Activated CD8-positive, alpha-beta T cell treated with anti-CD3 and anti-CD28 coated beads, Interleukin-2, amount 10 ng/mL, durations not matched to agents 7 days and 5 days (primary cell): ENCODE measurements around the gene SLC47A2. TPM values are rescaled to one million over a fixed set of nuclear protein-coding genes. Genes with fewer than 3 reads are reported as not detected.

ENCODE experiments used
- ATAC-seq: fragments of 150-1000 bp; cut with Tn5 transposase; one replicate; pipeline ENCODE4 v1.10.0; 2021; ENCODE audit warnings: moderate library complexity
- CTCF ChIA-PET: fragments of 350-600 bp; sonication (Branson Sonifier 250); formaldehyde crosslinking; loops from one replicate; lab custom pipeline; 2021; ENCODE audit warnings: antibody characterized with exemption; lab: Charles Lee
- POLR2A ChIA-PET: fragments of 350-600 bp; sonication (Branson Sonifier 250); formaldehyde crosslinking; loops from one replicate; lab custom pipeline; 2021; ENCODE audit warnings: antibody characterized with exemption; lab: Charles Lee
- DNase-seq: peaks from one replicate; pipeline ENCODE4 v3.0.0-alpha.2; 2020
- H3K27ac Mint-ChIP-seq: one replicate; pipeline ENCODE4 v1.8.0; 2021; ENCODE audit warnings: mild to moderate bottlenecking, mixed read lengths
- H3K27me3 Mint-ChIP-seq: one replicate; pipeline ENCODE4 v1.8.0; 2021; ENCODE audit warnings: low read depth, mixed read lengths
- H3K36me3 Mint-ChIP-seq: one replicate; pipeline ENCODE4 v1.8.0; 2021; ENCODE audit warnings: low read depth, mixed read lengths
- H3K4me1 Mint-ChIP-seq: one replicate; pipeline ENCODE4 v1.8.0; 2021; ENCODE audit warnings: low read depth, mixed read lengths
- H3K4me3 Mint-ChIP-seq: one replicate; pipeline ENCODE4 v1.8.0; 2021; ENCODE audit warnings: mild to moderate bottlenecking, mixed read lengths
- H3K9me3 Mint-ChIP-seq: one replicate; pipeline ENCODE4 v1.8.0; 2022; ENCODE audit warnings: mixed read lengths; ENCODE audit not compliant: insufficient read depth
- total RNA-seq, 2 experiments: library from RNA; stranded (reverse); gene quantifications; one replicate each; pipeline ENCODE4 v1.2.3, GENCODE V29; 2021

SLC47A2 gene
- total RNA-seq, 2 experiments from 2014 or later: not detected

GRCh38 chr17:19642373-19642893, 74.0 kb downstream of the SLC47A2 start:
- Mint-ChIP-seq H3K4me1 (peaks cover 22% of the 10 kb centered on the region), H3K27ac (no peak overlapping the region), H3K4me3 (no peak overlapping the region), H3K9me3 (no peaks in the 10 kb centered on the region), H3K27me3 (peaks cover 31% of the 10 kb centered on the region), H3K36me3 (no peaks in the 10 kb centered on the region)
- ChIA-PET POLR2A (no interaction called here), CTCF (interaction anchor here (1.0 to 1.3 kb wide), 4 partner anchors 13 to 265 kb away, joined by 3 to 6 read pairs (median 4); no protein-coding TSS in a partner anchor)
- DNase-seq (no peak), ATAC-seq (no peak)

- ChIA-PET CTCF (interaction anchor here (1.0 to 1.3 kb wide), 3 partner anchors 14 to 264 kb away, joined by 3 to 6 read pairs (median 4); no protein-coding TSS in a partner anchor), POLR2A (no interaction called here)
- ATAC-seq: no peak
- no peak overlapping the region for H3K4me3 Mint-ChIP-seq
- peaks cover 34% of the 10 kb centered on the region for H3K27me3 Mint-ChIP-seq
- peaks cover 16% of the 10 kb centered on the region for H3K4me1 Mint-ChIP-seq
- no peak for DNase-seq
- no peaks in the 10 kb centered on the region for H3K36me3 Mint-ChIP-seq
- no peak overlapping the region for H3K27ac Mint-ChIP-seq
- no peaks in the 10 kb centered on the region for H3K9me3 Mint-ChIP-seq
These were observed 74.6 kb downstream of the SLC47A2 start for GRCh38 chr17:19641687-19642372.

- ChIA-PET POLR2A (no interaction called here), CTCF (no interaction called here)
- DNase-seq (no peak), ATAC-seq (no peak)
- Mint-ChIP-seq H3K4me1 (no peaks in the 10 kb centered on the region), H3K27ac (no peak overlapping the region), H3K9me3 (no peaks in the 10 kb centered on the region), H3K4me3 (no peak overlapping the region), H3K36me3 (no peaks in the 10 kb centered on the region), H3K27me3 (peaks cover 8% of the 10 kb centered on the region)
These were observed 84.5 kb downstream of the SLC47A2 start for GRCh38 chr17:19631905-19632304.

GRCh38 chr17:19630661-19631060, 85.7 kb downstream of the SLC47A2 start:
- Mint-ChIP-seq H3K27ac (no peak overlapping the region), H3K9me3 (no peaks in the 10 kb centered on the region), H3K4me3 (no peak overlapping the region), H3K36me3 (no peaks in the 10 kb centered on the region), H3K4me1 (no peaks in the 10 kb centered on the region), H3K27me3 (peaks cover 7% of the 10 kb centered on the region)
- POLR2A ChIA-PET: no interaction called here
- CTCF ChIA-PET: no interaction called here
- no peak for ATAC-seq
- no peak for DNase-seq

GRCh38 chr17:19630035-19630434, 86.3 kb downstream of the SLC47A2 start:
- POLR2A ChIA-PET: no interaction called here
- peaks cover 6% of the 10 kb centered on the region for H3K27me3 Mint-ChIP-seq
- H3K27ac Mint-ChIP-seq: no peak overlapping the region
- no peaks in the 10 kb centered on the region for H3K4me1 Mint-ChIP-seq
- no peak overlapping the region for H3K4me3 Mint-ChIP-seq
- H3K9me3 Mint-ChIP-seq: no peaks in the 10 kb centered on the region
- no peaks in the 10 kb centered on the region for H3K36me3 Mint-ChIP-seq
- ATAC-seq: no peak
- DNase-seq: no peak
- CTCF ChIA-PET: no interaction called here

GRCh38 chr17:19629449-19629848, 86.9 kb downstream of the SLC47A2 start:
- H3K27me3 Mint-ChIP-seq: peaks cover 6% of the 10 kb centered on the region
- H3K27ac Mint-ChIP-seq: no peak overlapping the region
- no peaks in the 10 kb centered on the region for H3K36me3 Mint-ChIP-seq
- ChIA-PET POLR2A (no interaction called here), CTCF (no interaction called here)
- no peak overlapping the region for H3K4me3 Mint-ChIP-seq
- H3K4me1 Mint-ChIP-seq: no peaks in the 10 kb centered on the region
- H3K9me3 Mint-ChIP-seq: no peaks in the 10 kb centered on the region
- DNase-seq (no peak), ATAC-seq (no peak)

Other genes with a start within 250 kb of the SLC47A2 start
- not detected for gene SLC47A1, start 182.7 kb downstream of the SLC47A2 start, total RNA-seq
- 10 to 100 TPM; 25.1 to 27.4 TPM for gene ALDH3A2, start 67.8 kb downstream of the SLC47A2 start, total RNA-seq
- not detected for gene ALDH3A1, start 31.7 kb upstream of the SLC47A2 start, total RNA-seq
- gene ULK2, start 151.4 kb upstream of the SLC47A2 start, total RNA-seq: 1 to 10 TPM; 8.7 to 9.5 TPM